GM18502 (cell line): Measurements from ENCODE around the gene ACTA1.
"Not testable (repeated sequence)": the region's sequence is repeated elsewhere in the genome, so short reads cannot be mapped to it uniquely, and the experiment has no call there.

Experiments
- ATAC-seq: cut with Tn5 transposase; IDR thresholded peaks from one replicate; pipeline ENCODE4 v1.9.1; 2021; ENCODE audit warnings: mild to moderate bottlenecking; ENCODE audit not compliant: unreplicated experiment, poor library complexity

The ACTA1 gene

GRCh38 chr1:229445828-229446227 lies 11.9 kb upstream of the ACTA1 start:
- no peak for ATAC-seq

GRCh38 chr1:229440851-229441537 lies 7.1 kb upstream of the ACTA1 start:
- peak; percentile 98 for ATAC-seq

GRCh38 chr1:229438021-229438420 lies 4.1 kb upstream of the ACTA1 start:
- no peak for ATAC-seq

GRCh38 chr1:229437443-229437842 lies 3.5 kb upstream of the ACTA1 start:
- ATAC-seq, result no peak

GRCh38 chr1:229436201-229436600 lies 2.3 kb upstream of the ACTA1 start:
- no peak for ATAC-seq

- ATAC-seq, result no peak
Measured at GRCh38 chr1:229434641-229435051, 752 bp upstream of the ACTA1 start.

GRCh38 chr1:229433364-229434004 lies 410 bp downstream of the ACTA1 start:
- no peak for ATAC-seq

- no peak for ATAC-seq
Measured at GRCh38 chr1:229432905-229433304, 989 bp downstream of the ACTA1 start.

GRCh38 chr1:229432116-229432461 lies 1.8 kb downstream of the ACTA1 start:
- no peak for ATAC-seq

GRCh38 chr1:229431284-229432115 lies 2.4 kb downstream of the ACTA1 start:
- no peak for ATAC-seq

- ATAC-seq, result no peak
Measured at GRCh38 chr1:229430761-229431283, 3.1 kb downstream of the ACTA1 start.

GRCh38 chr1:229428256-229428655 lies 5.6 kb downstream of the ACTA1 start:
- ATAC-seq, result no peak

GRCh38 chr1:229427572-229427971 lies 6.3 kb downstream of the ACTA1 start:
- ATAC-seq, result no peak

GRCh38 chr1:229425564-229426159 lies 8.2 kb downstream of the ACTA1 start:
- ATAC-seq, result no peak

- no peak for ATAC-seq
Measured at GRCh38 chr1:229420765-229421164, 13.1 kb downstream of the ACTA1 start.

- no peak for ATAC-seq
Measured at GRCh38 chr1:229420224-229420623, 13.7 kb downstream of the ACTA1 start.

GRCh38 chr1:229418586-229418985 lies 15.3 kb downstream of the ACTA1 start:
- ATAC-seq, result not testable (repeated sequence)

- not testable (repeated sequence) for ATAC-seq
Measured at GRCh38 chr1:229412810-229413209, 21.1 kb downstream of the ACTA1 start.

- no peak for ATAC-seq
Measured at GRCh38 chr1:229412056-229412455, 21.8 kb downstream of the ACTA1 start.

GRCh38 chr1:229411434-229412055 lies 22.3 kb downstream of the ACTA1 start:
- ATAC-seq, result no peak
